ENCODE data around the gene RFX3.
A peak's percentile ranks its signal among the peaks of the same experiment; 100 is the strongest.

The RFX3 gene

GRCh38 chr9:3526165-3526996 is 580 bp upstream of the RFX3 start:
- Histone ChIP-seq H3K9ac (ENCODE audit: low read length) (peak overlapping the region; percentile 100), H3K9me2 (replicated peaks; ENCODE audit: insufficient read depth, low read length) (no peaks in the 10 kb centered on the region), H4K20me1 (ENCODE audit: insufficient read depth, low read length) (0 out of 2 replicates have a peak, but pooled peaks cover 5% of the 10 kb centered on the region), H2AFZ (ENCODE audit: low read length) (peak overlapping the region; percentile 72), H3K27me3 (replicated peaks; ENCODE audit: insufficient read depth, low read length) (no peaks in the 10 kb centered on the region), H3K36me3 (replicated peaks; ENCODE audit: insufficient read depth, low read length) (no peaks in the 10 kb centered on the region), H3K4me1 (ENCODE audit: low read length) (peaks cover 23% of the 10 kb centered on the region), H3K4me2 (ENCODE audit: low read depth, low read length) (peak overlapping the region; percentile 90), H3K9me3 (replicated peaks; ENCODE audit: insufficient read depth, low read length) (no peaks in the 10 kb centered on the region), H3K4me3 (ENCODE audit: low read length) (peak overlapping the region; percentile 97), H3K27ac (ENCODE audit: low read length) (peak overlapping the region; percentile 99), H3F3A (ENCODE audit: insufficient read depth, low read length) (peaks cover 38% of the 10 kb centered on the region), H3K79me2 (ENCODE audit: low read length) (peaks cover 33% of the 10 kb centered on the region)
- TF ChIP-seq EZH2 (optimal IDR thresholded peaks at IDR 0.05; ENCODE audit: low read depth, low read length) (no peak), EZH2phosphoT487 (IDR thresholded peaks at IDR 0.05; ENCODE audit: low read length) (no peak)
- TF ChIP-seq, protein P1, sequence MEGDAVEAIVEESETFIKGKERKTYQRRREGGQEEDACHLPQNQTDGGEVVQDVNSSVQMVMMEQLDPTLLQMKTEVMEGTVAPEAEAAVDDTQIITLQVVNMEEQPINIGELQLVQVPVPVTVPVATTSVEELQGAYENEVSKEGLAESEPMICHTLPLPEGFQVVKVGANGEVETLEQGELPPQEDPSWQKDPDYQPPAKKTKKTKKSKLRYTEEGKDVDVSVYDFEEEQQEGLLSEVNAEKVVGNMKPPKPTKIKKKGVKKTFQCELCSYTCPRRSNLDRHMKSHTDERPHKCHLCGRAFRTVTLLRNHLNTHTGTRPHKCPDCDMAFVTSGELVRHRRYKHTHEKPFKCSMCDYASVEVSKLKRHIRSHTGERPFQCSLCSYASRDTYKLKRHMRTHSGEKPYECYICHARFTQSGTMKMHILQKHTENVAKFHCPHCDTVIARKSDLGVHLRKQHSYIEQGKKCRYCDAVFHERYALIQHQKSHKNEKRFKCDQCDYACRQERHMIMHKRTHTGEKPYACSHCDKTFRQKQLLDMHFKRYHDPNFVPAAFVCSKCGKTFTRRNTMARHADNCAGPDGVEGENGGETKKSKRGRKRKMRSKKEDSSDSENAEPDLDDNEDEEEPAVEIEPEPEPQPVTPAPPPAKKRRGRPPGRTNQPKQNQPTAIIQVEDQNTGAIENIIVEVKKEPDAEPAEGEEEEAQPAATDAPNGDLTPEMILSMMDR (IDR thresholded peaks at IDR 0.05; ENCODE audit: low read length), result no peak
- DNase-seq, result peak; percentile 87

- Histone ChIP-seq H3K36me3 (replicated peaks; ENCODE audit: insufficient read depth, low read length) (no peaks in the 10 kb centered on the region), H3F3A (ENCODE audit: insufficient read depth, low read length) (peaks cover 38% of the 10 kb centered on the region), H3K27me3 (replicated peaks; ENCODE audit: insufficient read depth, low read length) (no peaks in the 10 kb centered on the region), H3K79me2 (ENCODE audit: low read length) (peaks cover 38% of the 10 kb centered on the region), H3K4me3 (ENCODE audit: low read length) (peak overlapping the region; percentile 97), H2AFZ (ENCODE audit: low read length) (peak overlapping the region; percentile 57), H3K9me3 (replicated peaks; ENCODE audit: insufficient read depth, low read length) (no peaks in the 10 kb centered on the region), H3K9ac (ENCODE audit: low read length) (peak overlapping the region; percentile 100), H3K4me1 (ENCODE audit: low read length) (peaks cover 23% of the 10 kb centered on the region), H3K27ac (ENCODE audit: low read length) (peak overlapping the region; percentile 99), H4K20me1 (ENCODE audit: insufficient read depth, low read length) (0 out of 2 replicates have a peak, but pooled peaks cover 5% of the 10 kb centered on the region), H3K9me2 (replicated peaks; ENCODE audit: insufficient read depth, low read length) (no peaks in the 10 kb centered on the region), H3K4me2 (ENCODE audit: low read depth, low read length) (peak overlapping the region; percentile 83)
- DNase-seq, result peak; percentile 13
- no peak for TF ChIP-seq EZH2 (optimal IDR thresholded peaks at IDR 0.05; ENCODE audit: low read depth, low read length)
- TF ChIP-seq, protein P1 (IDR thresholded peaks at IDR 0.05; ENCODE audit: low read length), result no peak
- no peak for TF ChIP-seq EZH2phosphoT487 (IDR thresholded peaks at IDR 0.05; ENCODE audit: low read length)
Observed at GRCh38 chr9:3525096-3525835, 535 bp downstream of the RFX3 start.

GRCh38 chr9:3521966-3522365 is 3.8 kb downstream of the RFX3 start:
- H4K20me1 ChIP-seq (ENCODE audit: insufficient read depth, low read length), result 0 out of 2 replicates have a peak, but pooled peaks cover 5% of the 10 kb centered on the region
- H3F3A ChIP-seq (ENCODE audit: insufficient read depth, low read length), result peaks cover 30% of the 10 kb centered on the region
- H3K27ac ChIP-seq (ENCODE audit: low read length), result no peak overlapping the region; the same call in 1 of the 2 replicates
- TF ChIP-seq EZH2 (optimal IDR thresholded peaks at IDR 0.05; ENCODE audit: low read depth, low read length), result no peak
- no peaks in the 10 kb centered on the region for H3K9me3 ChIP-seq (replicated peaks; ENCODE audit: insufficient read depth, low read length)
- peaks cover 18% of the 10 kb centered on the region for H3K4me1 ChIP-seq (ENCODE audit: low read length)
- H3K36me3 ChIP-seq (replicated peaks; ENCODE audit: insufficient read depth, low read length), result no peaks in the 10 kb centered on the region
- no peak overlapping the region for H3K9ac ChIP-seq (ENCODE audit: low read length)
- H3K79me2 ChIP-seq (ENCODE audit: low read length), result peaks cover 28% of the 10 kb centered on the region
- peak overlapping the region; percentile 49; the same call in 1 of the 2 replicates for H3K4me2 ChIP-seq (ENCODE audit: low read depth, low read length)
- DNase-seq, result peak; percentile 48
- no peak overlapping the region for H3K4me3 ChIP-seq (ENCODE audit: low read length)
- no peaks in the 10 kb centered on the region for H3K9me2 ChIP-seq (replicated peaks; ENCODE audit: insufficient read depth, low read length)
- no peaks in the 10 kb centered on the region for H3K27me3 ChIP-seq (replicated peaks; ENCODE audit: insufficient read depth, low read length)
- no peak overlapping the region for H2AFZ ChIP-seq (ENCODE audit: low read length)

Data from MM.1S (cell line).